Measurements from ENCODE around the gene SORCS3.

SORCS3 gene

GRCh38 chr10:104683567-104683966 lies 42.5 kb downstream of the SORCS3 start:
- no peak for TF ChIP-seq CTCF (IDR thresholded peaks at IDR 0.05)
- Histone ChIP-seq H3K27me3 (peaks cover 92% of the 10 kb centered on the region), H3K4me3 (ENCODE audit: low read depth in 1 of 2, low read length in 1 of 2) (no peak overlapping the region), H3K27ac (no peak overlapping the region), H3K9me3 (no peaks in the 10 kb centered on the region), H3K4me1 (ENCODE audit: control insufficient read depth in 1 of 2, insufficient read depth in 1 of 2, low read depth in 1 of 2, low read length in 1 of 2) (no peaks in the 10 kb centered on the region), H3K36me3 (no peaks in the 10 kb centered on the region)

GRCh38 chr10:104686829-104687228 lies 45.7 kb downstream of the SORCS3 start:
- Histone ChIP-seq H3K4me1 (ENCODE audit: control insufficient read depth in 1 of 2, insufficient read depth in 1 of 2, low read depth in 1 of 2, low read length in 1 of 2) (no peaks in the 10 kb centered on the region), H3K27me3 (peaks cover 84% of the 10 kb centered on the region), H3K27ac (no peak overlapping the region), H3K4me3 (ENCODE audit: low read depth in 1 of 2, low read length in 1 of 2) (no peak overlapping the region), H3K9me3 (no peaks in the 10 kb centered on the region), H3K36me3 (no peaks in the 10 kb centered on the region)
- TF ChIP-seq CTCF (IDR thresholded peaks at IDR 0.05) = no peak

- TF ChIP-seq CTCF (IDR thresholded peaks at IDR 0.05) = no peak
- H3K27ac ChIP-seq = no peak overlapping the region
- H3K4me3 ChIP-seq (ENCODE audit: low read depth in 1 of 2, low read length in 1 of 2) = no peak overlapping the region
- no peaks in the 10 kb centered on the region for H3K4me1 ChIP-seq (ENCODE audit: control insufficient read depth in 1 of 2, insufficient read depth in 1 of 2, low read depth in 1 of 2, low read length in 1 of 2)
- H3K36me3 ChIP-seq = no peaks in the 10 kb centered on the region
- no peaks in the 10 kb centered on the region for H3K9me3 ChIP-seq
- H3K27me3 ChIP-seq = peaks cover 82% of the 10 kb centered on the region
Observed at GRCh38 chr10:104688251-104689042, 47.4 kb downstream of the SORCS3 start.

DNA sequence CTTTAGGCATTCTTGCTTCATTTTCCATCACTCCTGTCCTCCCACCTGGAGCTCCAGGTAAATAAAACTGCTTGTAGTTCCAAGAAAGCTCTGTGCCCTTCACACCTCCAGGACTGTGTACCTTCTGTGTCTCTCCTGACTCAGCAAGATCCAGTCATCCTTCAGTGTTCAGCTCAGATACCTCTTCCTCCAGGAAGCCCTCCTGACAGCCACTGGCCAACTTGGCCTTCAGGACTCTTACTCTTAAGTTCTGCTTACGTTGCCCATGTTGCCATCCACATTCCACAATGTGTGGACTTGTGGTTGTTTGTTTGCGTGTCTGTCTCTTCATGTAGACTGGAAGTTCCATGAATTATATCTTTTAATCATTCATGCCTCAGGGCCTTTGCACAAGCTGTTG lies 48.0 kb downstream of the SORCS3 start:
- H3K9me3 ChIP-seq = no peaks in the 10 kb centered on the region
- H3K36me3 ChIP-seq = no peaks in the 10 kb centered on the region
- H3K4me3 ChIP-seq (ENCODE audit: low read depth in 1 of 2, low read length in 1 of 2) = no peak overlapping the region
- H3K27ac ChIP-seq = no peak overlapping the region
- H3K27me3 ChIP-seq = peaks cover 76% of the 10 kb centered on the region
- no peaks in the 10 kb centered on the region for H3K4me1 ChIP-seq (ENCODE audit: control insufficient read depth in 1 of 2, insufficient read depth in 1 of 2, low read depth in 1 of 2, low read length in 1 of 2)
- no peak for TF ChIP-seq CTCF (IDR thresholded peaks at IDR 0.05)

GRCh38 chr10:104689547-104689946 lies 48.5 kb downstream of the SORCS3 start:
- H3K4me1 ChIP-seq (ENCODE audit: control insufficient read depth in 1 of 2, insufficient read depth in 1 of 2, low read depth in 1 of 2, low read length in 1 of 2) = no peaks in the 10 kb centered on the region

More at GRCh38 chr10:104689547-104689946, 48.5 kb downstream of the SORCS3 start:
- no peak overlapping the region for H3K4me3 ChIP-seq (ENCODE audit: low read depth in 1 of 2, low read length in 1 of 2)
- no peak for TF ChIP-seq CTCF (IDR thresholded peaks at IDR 0.05)
- no peaks in the 10 kb centered on the region for H3K9me3 ChIP-seq
- no peak overlapping the region for H3K27ac ChIP-seq
- peaks cover 76% of the 10 kb centered on the region for H3K27me3 ChIP-seq
- no peaks in the 10 kb centered on the region for H3K36me3 ChIP-seq

Measured in neutrophil (primary cell).